Measurements from ENCODE around the gene ATG7.

GRCh38 chr3:11410564-11410963 is 138.4 kb downstream of the ATG7 start:
- no peak for TF ChIP-seq CTCF (IDR thresholded peaks at IDR 0.05; ENCODE audit: insufficient read depth, low read length, poor library complexity, severe bottlenecking)
- TF ChIP-seq EZH2phosphoT487 (conservative IDR thresholded peaks at IDR 0.05; ENCODE audit: low read length), result no peak

Data from SU-DHL-6 (cell line).